Glomerular visceral epithelial cell (primary cell): Measurements from ENCODE around the gene PRKRA.
"Not testable (repeated sequence)": the region's sequence is repeated elsewhere in the genome, so short reads cannot be mapped to it uniquely, and the experiment has no call there.

Experiments used
- DNase-seq: peaks from one replicate; pipeline ENCODE4 v3.0.0-alpha.2; 2016; ENCODE audit errors: extremely low spot score

Gene PRKRA

DNA sequence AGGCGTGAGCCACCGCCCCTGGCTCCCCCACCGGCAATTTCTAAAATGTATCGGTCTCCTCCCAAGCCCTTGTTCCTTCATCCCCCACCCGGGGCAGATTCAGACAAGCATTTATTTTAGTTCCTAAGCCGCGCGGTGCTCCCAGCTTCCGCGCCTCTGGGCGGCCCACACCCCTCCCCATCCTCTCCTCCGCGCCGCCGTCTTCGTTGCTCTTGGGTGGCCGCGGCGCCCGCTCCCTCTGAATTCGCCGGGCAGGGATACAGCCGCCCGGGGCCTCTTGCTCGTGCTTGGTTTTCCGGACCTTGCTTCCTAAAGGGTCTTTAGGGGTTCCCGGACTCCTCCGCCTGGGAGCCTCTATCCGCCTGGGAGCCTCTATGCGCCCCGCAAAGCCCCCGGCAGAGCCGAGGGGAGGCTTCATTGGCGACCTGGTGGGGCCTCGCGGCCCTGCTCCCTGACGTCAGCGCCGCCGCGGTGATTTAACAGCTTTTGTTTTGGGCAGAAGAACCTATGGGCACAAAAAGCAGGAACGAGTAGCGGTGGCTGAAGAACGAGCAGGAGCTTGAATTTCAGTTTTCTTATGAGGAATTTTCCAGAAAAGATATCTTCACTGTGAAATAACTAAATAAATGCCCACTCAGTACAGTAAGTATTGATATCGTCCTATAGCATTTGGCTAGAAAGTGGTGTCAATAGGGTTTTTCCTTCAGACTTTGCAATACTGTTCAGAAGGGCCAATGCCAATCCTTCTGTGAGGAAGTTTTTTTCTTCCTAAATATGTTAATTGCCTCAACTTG lies 37.3 kb downstream of the PRKRA start:
- DNase-seq = peak; percentile 82

- DNase-seq = not testable (repeated sequence)
Measured at GRCh38 chr2:178412453-178412852, 38.5 kb downstream of the PRKRA start.

DNA sequence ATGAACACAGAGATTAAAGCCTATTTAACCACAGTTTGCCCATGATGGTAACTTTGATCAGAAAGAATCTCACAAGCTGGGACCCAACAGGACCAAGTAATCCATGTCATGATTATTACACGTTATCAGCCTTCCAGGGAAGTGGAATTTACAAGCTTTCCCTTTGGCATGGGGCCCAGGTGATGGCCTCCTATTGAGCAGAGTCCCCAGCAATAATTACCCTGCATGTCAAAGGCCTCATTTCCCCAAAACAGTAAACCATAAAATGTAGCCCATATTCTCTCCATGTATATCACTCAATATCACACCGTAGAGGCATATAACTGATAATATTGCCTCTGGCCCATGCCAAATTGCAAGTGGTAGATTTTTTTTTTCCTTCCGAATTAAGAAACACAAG lies 38.9 kb downstream of the PRKRA start:
- no peak for DNase-seq

GRCh38 chr2:178409261-178409660 lies 41.7 kb downstream of the PRKRA start:
- no peak for DNase-seq

GRCh38 chr2:178404368-178404767 lies 46.6 kb downstream of the PRKRA start:
- DNase-seq = peak; percentile 73

DNA sequence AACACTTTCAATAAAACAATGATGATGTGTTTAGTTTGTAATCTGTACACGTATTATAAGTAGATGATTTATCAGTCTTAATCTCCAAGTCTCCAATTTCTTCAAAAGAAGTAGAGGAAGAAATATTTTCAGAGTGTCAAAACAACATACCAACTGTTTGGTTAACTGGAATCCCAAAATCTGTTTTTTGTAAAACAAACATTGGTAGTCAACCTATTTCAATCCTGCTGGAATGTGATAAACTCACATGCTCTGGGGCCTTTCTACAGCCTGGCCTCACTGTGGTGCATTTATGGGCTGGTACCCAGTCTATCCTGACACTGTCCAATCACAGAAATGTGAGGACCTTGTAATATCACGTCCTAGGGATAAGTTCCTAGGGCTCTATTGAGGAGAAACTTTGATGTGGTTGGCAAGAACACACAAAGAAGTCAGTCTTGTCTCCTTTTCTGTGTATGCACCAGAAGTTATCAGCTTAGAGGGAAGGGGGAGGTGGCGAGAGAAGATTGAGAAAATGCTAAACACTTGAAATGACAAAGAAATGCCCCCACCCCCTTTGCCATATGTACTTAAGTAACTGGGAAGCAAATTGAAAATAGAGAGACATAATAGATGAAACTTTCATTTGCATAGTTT lies 47.2 kb downstream of the PRKRA start:
- no peak for DNase-seq

GRCh38 chr2:178401994-178402437 lies 49.0 kb downstream of the PRKRA start:
- DNase-seq = no peak

DNA sequence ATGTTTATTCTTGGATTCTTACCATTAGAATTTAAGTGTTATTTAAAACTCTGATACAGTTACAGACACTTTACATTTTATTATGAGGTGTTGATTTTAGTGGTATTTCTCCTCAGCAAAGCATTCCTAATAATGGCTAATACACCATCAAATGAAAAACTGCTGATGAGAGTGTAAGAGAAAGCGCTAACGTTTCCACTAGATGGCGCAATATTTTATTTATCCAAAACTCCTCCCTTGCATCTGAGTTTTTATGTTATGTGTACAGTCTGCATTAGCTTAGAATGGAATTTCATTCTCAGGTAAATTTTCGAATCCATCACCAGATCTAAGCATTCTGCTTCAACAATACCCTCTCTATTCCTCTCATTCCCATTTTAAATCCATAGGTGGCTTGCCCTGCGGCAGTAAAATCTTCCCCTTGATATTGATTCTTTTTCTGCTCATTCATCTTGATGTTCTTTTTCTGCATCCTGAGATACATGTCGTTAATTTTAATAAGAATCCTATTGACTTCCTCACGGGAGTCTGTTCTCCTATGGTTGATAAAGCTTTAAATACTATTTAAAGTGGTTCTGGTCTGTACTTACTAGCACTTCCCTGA lies 53.9 kb downstream of the PRKRA start:
- peak; percentile 53 for DNase-seq

DNA sequence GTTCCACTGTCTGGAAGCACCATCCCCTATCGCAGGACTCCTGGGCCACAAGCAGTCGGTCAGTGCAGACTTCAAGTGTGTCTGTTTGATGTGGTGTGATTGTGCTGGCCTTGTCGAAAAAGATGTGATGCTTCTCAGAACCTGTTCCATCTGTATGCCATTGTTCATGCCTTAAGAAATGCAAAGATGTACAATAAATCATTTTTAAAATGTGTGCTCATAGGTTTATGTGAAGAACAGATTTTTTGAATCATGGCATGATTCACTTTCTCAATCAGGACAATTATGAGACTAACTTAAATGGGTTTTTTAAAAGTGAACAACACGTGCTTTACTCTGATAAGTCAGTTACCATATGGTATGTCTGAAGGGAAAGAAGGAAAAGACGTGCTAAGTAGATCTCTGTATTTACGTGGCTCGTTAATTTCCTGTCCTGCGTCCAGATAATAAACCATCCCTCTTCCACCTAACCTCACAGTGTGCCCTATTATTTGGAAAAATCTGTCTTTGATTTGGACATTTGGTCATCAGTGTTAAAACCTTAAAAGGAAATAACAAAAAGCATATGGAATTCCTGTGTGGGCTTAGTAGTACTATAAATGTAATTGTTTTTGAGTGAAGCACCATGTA lies 54.9 kb downstream of the PRKRA start:
- DNase-seq = no peak

GRCh38 chr2:178395295-178395694 lies 55.7 kb downstream of the PRKRA start:
- no peak for DNase-seq

DNA sequence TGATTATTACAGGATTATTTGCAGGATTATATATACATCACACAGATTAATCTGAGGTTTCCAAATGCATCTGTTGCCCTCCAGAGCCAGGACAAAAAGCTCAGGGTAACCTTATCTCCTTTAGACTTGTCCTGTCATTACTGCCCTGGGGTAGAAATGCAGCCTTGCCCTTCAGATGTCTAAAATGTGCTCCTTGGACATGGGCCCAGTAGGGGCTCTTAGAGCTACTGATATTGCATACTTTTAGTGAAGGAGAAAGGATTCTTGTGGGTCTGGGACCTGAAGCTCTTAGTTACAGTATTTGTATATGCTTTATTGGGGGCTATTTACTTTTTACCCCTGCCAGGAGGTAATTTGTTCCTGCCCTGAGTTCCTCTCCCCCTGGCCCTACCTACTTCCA lies 56.1 kb downstream of the PRKRA start:
- no peak for DNase-seq

- peak; percentile 24 for DNase-seq
Measured at GRCh38 chr2:178392215-178392614, 58.8 kb downstream of the PRKRA start.

- no peak for DNase-seq
Measured at GRCh38 chr2:178391701-178392100, 59.3 kb downstream of the PRKRA start.

DNA sequence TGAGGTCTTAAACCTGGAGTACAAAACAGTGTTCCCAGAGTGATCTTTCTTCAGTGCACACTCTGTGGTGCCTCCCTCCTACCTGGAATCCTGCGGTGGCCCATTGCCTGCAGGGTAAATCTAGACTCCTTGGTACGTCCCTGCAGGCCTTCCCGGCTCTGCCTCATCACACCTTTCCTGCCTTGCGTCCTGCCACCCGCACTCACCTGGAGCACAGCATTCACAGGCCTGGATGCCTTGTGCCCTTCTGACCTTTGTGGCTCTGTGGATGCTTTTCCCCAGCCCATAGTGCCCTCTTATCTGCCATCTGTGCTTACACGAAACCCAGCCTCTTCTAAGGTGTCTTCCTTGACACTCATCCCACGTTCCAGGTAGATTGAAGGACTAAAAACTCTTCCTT lies 62.7 kb downstream of the PRKRA start:
- no peak for DNase-seq

GRCh38 chr2:178386986-178387597 lies 63.9 kb downstream of the PRKRA start:
- DNase-seq = no peak

DNA sequence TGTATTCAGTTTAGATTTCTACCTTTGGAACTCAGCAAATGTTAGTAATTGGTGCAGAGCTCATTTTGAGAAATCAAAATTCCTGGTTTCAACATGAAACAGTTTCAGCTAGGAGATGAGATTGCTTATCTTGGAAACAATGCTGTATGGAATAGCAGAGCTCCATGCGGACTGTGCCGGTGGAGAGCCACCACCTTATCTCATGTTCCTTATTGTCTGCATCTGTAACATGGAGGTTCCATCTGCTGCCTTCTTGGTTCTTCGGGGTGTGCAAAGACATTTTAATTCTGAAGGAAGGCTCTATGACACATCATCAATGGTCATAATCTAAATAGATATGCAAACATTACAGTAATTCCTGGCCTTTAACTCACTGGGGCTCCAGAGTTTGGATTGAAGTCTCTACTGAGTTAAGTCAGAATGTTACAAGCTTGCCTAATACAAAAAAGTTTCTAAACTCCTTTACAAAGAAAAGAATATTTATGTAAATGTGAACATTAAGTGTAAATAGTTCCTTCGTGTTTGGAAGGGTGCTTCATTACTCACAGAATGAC lies 65.3 kb downstream of the PRKRA start:
- DNase-seq = no peak

DNA sequence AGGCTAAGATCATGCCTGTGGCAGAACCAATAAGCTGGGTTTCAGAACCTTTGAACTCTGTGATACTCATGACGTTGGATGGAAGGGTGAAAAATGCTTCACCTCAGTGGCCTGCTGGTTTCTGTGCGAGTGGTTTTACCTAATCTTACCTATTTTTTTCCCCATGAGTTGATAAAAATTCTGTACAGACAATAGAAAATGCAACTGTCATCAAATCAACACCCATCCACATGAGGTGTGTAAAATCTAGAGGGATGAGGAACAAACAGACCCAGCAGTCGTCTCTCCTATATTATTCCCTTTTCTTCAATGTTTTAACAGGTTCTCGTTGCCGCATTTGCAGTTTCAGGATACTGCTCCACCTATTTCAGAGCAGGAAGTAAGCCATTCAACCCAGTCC lies 67.3 kb downstream of the PRKRA start:
- DNase-seq = no peak
